Ishikawa (cell line): ENCODE data around the gene THSD4.

ENCODE experiments used
- CEBPB ChIP-seq: IDR thresholded peaks from 2 replicates; pipeline ENCODE4 v1.6.1; 2012
- CREB1 ChIP-seq: IDR thresholded peaks from 2 replicates; pipeline ENCODE4 v1.6.1; 2012; ENCODE audit warnings: low read depth
- EGR1 ChIP-seq: IDR thresholded peaks from 2 replicates; pipeline ENCODE4 v1.6.1; 2012
- EP300 ChIP-seq: IDR thresholded peaks from 2 replicates; pipeline ENCODE4 v1.6.1; 2012; ENCODE audit warnings: borderline replicate concordance
- FOXM1 ChIP-seq: IDR thresholded peaks from 2 replicates; pipeline ENCODE4 v1.6.1; 2012; ENCODE audit warnings: low read depth, borderline replicate concordance
- MAX ChIP-seq: IDR thresholded peaks from 2 replicates; pipeline ENCODE4 v1.6.1; 2012
- RAD21 ChIP-seq: IDR thresholded peaks from 2 replicates; pipeline ENCODE4 v1.6.1; 2012; ENCODE audit warnings: low read depth
- REST ChIP-seq: IDR thresholded peaks from 2 replicates; pipeline ENCODE4 v1.6.1; 2012; ENCODE audit warnings: low read depth, mild to moderate bottlenecking
- TAF1 ChIP-seq: IDR thresholded peaks from 2 replicates; pipeline ENCODE4 v1.6.1; 2012; ENCODE audit warnings: low read depth, mild to moderate bottlenecking
- TCF12 ChIP-seq: IDR thresholded peaks from 2 replicates; pipeline ENCODE4 v1.6.1; 2012; ENCODE audit warnings: low read depth
- TEAD4 ChIP-seq: IDR thresholded peaks from 2 replicates; pipeline ENCODE4 v1.6.1; 2012
- USF1 ChIP-seq: IDR thresholded peaks from 2 replicates; pipeline ENCODE4 v1.6.1; 2012
- YY1 ChIP-seq: IDR thresholded peaks from 2 replicates; pipeline ENCODE4 v1.6.1; 2012; ENCODE audit warnings: low read depth
- ZBTB7A ChIP-seq: IDR thresholded peaks from 2 replicates; pipeline ENCODE4 v1.6.1; 2012; ENCODE audit warnings: low read depth

GRCh38 chr15:71447328-71448250, 332.3 kb downstream of the THSD4 start:
- TF ChIP-seq EP300 = no peak
- TF ChIP-seq REST = no peak
- no peak for TF ChIP-seq FOXM1
- no peak for TF ChIP-seq ZBTB7A
- no peak for TF ChIP-seq TAF1
- no peak for TF ChIP-seq RAD21
- no peak for TF ChIP-seq CEBPB
- TF ChIP-seq TCF12 = no peak
- no peak for TF ChIP-seq EGR1
- no peak for TF ChIP-seq YY1
- TF ChIP-seq MAX = peak; percentile 64
- TF ChIP-seq CREB1 = no peak
- TF ChIP-seq USF1 = no peak
- TF ChIP-seq TEAD4 = peak; percentile 11; the same call in 1 of the 2 replicates
